Limb (tissue), 2 donors: ENCODE measurements around the gene HYAL2.
"Not testable (repeated sequence)": the region's sequence is repeated elsewhere in the genome, so short reads cannot be mapped to it uniquely, and the experiment has no call there.

Experiments
- DNase-seq, 2 donors: peaks; one replicate each; pipeline ENCODE4 v3.0.0-alpha.2; 2016; ENCODE audit errors: extremely low spot score in 2 of 2

Gene HYAL2

DNA sequence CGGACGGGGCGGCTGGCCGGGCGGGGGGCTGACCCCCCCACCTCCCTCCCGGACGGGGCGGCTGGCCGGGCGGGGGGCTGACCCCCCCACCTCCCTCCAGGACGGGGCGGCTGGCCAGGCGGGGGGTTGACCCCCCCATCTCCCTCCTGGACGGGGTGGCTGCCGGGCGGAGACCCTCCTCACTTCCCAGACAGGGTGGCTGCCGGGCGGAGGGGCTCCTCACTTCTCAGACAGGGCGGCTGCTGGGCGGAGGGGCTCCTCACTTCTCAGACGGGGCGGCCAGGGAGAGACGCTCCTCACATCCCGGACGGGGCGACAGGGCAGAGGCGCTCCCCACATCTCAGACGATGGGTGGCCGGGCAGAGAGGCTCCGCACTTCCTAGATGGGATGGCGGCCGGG, 10.5 kb downstream of the HYAL2 start:
- not testable (repeated sequence) for DNase-seq

DNA sequence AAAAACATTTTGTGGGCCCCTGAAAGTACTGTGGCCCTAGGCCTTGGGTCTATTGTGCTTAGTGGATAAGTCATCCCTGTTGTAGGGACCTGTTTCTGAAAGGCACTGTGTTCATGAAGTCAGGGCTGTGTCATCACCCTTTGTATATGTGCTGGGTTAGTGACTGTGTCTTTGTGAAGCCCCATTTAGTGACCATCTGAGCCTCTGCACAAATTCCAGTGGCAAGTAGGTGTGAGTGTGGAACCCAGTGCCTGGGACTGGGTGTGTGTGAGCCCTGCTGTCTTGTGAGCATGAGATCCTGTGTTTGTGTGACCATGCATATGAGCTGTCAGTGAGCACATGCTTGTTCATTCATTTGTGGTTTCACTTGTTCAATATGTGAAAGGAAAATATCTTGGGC, 17.9 kb downstream of the HYAL2 start:
- DNase-seq: no peak

GRCh38 chr3:50303013-50303815, 19.3 kb downstream of the HYAL2 start, which contains the start of gene HYAL1:
Gene HYAL1 (minus strand): TSS chr3:50303574. CDS start chr3:50302956, 618 bp downstream.
- peak in 1 of 2 donors; percentile 46 for DNase-seq

DNA sequence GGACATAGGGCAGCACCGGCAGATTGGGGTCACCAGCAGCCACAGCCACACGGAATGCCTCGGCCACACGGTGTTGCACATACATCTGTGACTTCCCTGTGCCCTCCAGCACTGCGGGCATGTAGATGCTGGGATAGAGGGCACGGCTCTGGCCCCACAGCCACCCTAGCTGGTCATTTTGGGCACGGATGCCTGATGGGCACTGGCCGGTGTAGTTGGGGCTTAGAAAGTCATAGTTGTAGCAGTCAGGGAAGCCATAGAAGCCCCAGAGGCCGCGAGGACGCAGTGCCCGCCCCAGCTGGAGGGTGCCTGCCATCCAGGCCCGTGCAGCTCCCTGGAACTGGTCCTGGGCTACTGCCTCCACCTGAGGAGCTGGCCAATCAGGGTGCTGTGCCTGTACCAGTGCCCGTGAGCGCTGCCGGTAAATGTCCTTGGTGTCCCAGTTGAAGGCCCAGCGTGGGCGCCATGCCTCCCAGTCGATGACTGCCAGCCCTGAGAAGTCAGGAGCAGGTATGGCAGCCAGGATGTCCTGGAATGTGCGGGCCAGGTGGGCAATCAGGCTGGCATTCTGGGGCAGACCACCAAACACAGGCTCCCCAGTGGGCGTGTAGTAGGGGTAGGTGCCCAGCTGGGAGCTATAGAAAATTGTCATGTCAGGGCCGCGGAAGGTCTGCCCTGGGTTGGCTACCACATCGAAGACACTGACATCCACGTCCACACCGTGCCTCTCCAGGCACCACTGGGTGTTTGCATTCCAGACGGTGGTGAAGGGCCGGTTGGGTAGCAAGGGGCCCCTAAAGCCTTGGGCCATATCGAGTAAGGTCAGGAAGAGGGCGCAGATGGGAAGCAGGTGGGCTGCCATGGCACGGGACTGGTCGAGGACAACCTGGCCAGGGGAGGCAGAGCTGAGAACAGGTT, 20.2 kb downstream of the HYAL2 start:
- DNase-seq: peak in 1 of 2 donors; percentile 26

GRCh38 chr3:50300681-50301254, 21.8 kb downstream of the HYAL2 start:
- DNase-seq: no peak

GRCh38 chr3:50299929-50300680, 22.4 kb downstream of the HYAL2 start:
- DNase-seq: no peak

DNA sequence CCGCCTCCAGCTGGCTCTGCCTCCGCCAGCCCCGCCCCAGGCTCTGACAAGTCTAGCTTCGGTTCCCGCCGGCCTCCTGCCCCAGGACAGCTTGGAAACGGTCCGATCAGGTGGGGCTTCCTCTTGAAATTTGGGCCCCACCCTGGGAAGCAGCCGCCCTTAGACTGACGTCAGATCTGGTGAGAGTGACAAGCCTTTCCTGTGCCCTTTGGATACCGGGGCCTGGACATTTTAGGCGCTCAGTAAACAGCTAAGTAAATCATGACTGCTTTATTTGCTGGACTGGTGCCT, 23.0 kb downstream of the HYAL2 start:
- no peak for DNase-seq

- peak; percentile 99 to 100 for DNase-seq
These were observed 23.5 kb downstream of the HYAL2 start, which contains the start of the genes HYAL3 and NAA80 for GRCh38 chr3:50298836-50299637. Gene HYAL3 (minus strand): TSS chr3:50299405. CDS start chr3:50295602, 3,803 bp downstream. Gene NAA80 (minus strand): TSS chr3:50299405. CDS start chr3:50297463, 1,942 bp downstream.

DNA sequence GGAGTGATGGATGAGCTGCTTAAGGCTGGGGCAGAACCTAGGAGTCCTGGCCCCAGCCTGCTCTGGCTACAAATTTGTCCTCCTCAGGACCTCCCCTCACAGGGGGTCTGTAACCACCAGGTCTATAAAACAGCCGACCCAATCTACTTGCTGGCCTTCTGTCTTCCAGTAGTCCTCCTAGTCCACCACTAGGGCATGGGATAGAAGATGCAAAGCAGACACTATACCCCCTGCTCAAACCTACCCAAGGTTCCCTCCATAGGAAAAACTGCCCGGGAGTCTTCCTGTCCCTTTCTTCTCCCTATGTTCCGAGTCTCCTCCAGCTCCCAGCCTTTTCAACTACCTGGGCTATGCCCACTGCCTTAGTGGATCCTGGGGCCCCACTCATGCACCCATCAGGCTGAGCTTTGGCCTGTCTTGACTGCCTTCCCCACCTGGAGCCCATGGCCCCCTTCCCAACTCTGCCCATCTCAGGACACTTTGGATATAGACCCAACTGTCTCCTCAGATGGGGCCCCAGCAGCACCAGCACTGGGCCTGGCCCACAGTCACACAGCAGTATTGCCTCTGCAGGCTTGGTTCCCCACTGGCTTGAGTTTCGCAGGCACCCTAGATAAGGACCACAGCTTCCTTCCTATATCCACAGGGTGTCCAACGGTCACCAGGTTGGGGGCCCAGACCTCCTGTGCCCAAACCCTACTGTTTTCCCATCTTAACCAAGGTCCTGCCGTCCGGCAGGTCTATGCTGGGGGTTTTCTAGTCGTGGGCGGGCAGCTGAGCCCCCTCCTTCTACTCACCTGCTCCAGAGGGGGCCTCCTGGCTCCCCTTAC, 24.4 kb downstream of the HYAL2 start:
- DNase-seq: no peak

DNA sequence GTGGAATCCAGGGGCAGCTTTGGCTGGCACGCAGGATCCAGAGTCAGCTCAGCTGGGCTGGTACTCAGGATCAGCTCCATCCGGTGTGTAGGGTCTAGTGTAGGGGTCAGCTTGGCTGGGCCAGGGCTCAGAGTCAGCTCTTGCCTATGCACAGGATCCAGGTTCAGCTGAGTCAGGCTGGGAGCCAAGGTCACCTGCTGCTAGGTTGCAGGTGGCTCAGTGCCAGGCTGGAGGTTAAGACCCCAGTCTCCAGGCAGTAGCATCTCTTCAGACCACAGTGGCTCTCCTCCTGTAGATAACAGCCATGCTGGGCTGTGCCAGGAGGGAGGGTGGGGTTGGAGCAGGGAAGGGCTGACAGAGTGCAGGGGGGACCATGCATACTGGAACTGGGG, 25.2 kb downstream of the HYAL2 start:
- DNase-seq: no peak

DNA sequence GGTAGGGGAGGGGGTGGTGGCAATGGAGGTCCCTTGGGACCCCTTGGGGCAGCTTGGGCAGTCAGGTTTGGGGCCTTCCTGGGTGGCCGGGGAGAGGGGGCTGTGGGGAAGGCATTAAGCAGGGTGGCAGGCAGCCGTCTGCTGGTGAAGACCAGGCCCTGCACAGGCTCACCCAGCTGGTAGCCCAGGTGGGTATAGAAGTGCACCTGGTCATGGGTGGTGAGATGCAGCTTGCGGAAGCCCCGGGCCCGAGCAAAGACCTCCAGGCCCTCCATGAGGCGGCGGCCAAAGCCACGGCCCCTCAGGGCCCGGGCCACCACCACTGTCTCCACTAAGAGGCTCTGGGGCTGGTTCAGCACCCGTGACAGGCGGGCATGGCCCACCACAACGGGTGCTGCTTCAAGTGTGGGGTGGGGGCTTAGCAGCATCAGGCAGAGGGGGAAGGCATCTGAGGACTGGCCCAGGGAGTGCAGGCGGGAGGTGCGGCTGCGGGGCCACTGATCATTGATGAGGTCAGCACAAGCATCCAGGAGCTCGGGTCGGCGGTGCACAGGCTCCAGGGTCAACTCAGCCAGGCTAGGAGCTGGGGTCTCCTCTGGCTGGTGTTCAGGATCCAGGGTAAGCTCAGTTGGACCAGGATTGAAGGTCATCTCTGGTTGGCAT, 25.7 kb downstream of the HYAL2 start:
- no peak for DNase-seq

DNA sequence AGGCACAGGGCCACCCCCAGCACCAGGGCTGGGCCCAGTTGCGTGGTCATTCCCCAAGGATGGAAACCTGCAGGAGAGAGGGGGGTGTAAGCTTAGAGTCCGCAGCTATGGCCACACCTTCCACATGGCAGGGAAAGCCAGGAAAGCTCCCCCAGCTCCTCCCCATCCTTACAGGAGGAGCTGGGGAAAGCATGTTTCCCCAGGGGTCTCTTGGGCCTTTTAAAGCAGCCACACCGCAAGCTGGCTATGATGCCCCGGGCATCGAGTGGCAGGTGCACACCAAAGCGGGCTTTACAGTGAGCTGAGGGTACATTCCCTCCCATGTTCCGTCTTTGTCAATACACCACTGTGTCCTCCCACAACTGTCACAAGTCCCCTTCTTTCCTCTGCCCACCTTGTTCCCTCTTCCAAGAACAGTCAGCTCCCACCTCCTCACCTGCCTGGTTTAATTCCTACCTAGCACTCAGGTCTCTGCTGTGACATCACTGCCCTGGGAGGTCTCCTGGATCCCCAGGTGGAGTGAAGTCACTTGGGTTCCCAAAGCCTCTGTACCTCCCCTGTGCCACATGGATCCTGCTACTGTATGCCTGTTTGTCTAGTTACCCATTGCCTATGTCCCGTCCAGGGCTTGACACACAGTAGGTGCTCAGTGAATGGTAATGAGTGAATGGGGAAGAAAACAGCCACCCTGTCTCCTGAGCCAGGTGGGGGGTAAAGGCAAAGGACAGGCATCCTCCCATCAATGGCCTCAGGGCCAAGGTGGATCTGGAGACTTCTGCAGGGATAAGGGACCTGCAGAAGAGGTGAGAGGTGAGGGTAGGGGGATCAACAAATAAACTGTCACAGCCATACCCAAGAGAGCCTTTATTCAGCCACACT, 26.8 kb downstream of the HYAL2 start:
- DNase-seq: no peak

DNA sequence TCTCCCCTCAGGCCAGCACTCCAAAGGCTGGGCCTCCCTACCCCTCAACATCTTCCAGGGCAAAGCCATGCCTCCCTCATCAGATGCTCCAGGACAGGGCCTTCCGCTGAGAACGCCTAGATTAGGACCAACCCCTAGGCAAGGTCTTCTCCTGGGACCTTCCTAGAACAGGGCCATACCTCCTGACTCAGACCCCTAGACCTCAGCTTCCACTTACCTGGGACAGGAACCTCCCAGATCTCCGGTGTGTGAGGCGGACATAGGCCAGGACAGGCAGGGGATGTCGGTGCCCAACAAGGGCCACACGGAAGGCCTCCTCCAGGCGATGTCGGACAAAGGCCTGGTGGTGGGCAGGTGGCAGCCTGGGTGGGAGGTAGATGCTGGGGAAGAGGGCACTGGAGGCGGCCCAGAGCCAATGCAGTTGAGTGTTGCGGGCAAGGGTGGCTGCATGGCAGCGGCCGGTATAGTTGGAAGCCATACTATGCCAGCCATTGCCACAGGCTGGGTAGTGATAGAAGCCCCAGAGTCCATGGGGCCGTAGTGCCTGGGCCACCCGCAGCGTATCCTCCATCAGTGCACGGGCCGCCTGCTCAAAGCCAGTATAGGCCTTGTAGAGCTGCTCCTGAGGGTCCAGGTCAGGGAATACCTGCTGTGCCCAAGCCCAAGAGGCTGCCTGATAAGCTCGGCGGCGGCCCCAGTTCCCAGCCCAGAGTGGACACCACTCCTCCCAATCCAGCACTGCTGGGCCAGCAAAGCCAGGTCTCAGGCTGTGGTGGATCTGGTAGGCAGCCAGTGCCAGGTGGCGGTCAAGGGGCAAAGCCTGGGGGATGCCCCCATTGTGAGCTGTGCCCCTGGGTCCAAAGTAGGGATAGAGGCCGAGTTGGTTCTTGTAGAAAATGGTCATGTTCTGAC, 27.8 kb downstream of the HYAL2 start:
- no peak for DNase-seq

GRCh38 chr3:50294089-50294488, 28.5 kb downstream of the HYAL2 start:
- DNase-seq: no peak

DNA sequence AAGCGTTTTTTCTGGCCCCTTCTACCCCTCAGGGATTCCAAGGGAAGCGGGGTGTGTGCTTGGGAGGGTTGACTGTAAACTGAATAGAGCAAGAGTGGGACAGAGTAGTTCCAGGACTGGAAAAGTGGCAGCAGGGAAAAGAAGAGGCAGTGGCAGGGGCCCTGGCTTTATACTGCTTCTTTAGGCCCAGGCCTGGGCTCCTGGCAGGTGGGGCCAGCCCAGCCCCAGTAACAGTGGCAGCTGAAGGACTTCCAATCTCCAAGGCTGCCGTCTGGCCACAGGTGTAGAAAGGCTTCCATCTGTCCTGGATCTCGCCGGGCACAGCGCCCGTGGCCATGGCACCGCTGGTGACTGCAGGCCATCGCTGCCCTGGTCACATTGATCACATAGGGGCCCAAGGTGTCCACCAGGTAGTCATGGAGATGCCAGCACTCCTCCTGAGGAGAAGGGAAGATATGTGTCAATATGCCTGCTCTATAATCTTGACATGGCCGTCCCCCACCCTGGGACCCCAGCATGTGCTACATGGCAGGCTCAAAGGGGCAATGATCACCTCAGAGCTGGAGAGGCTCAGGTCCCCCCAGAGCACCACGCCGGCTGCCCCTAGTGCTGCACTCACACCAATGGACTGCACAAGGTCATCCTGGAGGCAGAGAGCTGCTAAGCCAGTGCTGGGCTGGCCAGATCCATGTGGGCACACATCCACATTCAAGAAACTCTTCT, 29.3 kb downstream of the HYAL2 start:
- DNase-seq: no peak
